Natural killer cell (primary cell): ENCODE data around the gene MMRN1. TPM values are rescaled to one million over a fixed set of nuclear protein-coding genes. Genes with fewer than 3 reads are reported as not detected.

ENCODE experiments used
- ATAC-seq, 3 donors: fragments of 150-1000 bp in 2 of 3; fragments of 200-7000 bp in 1 of 3; cut with Tn5 transposase; 1 replicate in 1 of 3; 2 replicates in 2 of 3; pipeline ENCODE4 v1.10.0; 2021; ENCODE audit warnings: mild to moderate bottlenecking in 2 of 3, moderate library complexity in 2 of 3
- DNase-seq, 2 donors: peaks; one replicate each; pipeline versions ENCODE4 v3.0.0 to v3.0.0-alpha.2; 2013 to 2021; ENCODE audit warnings: mixed read lengths in 1 of 2
- H3K27ac ChIP-seq: one replicate; pipeline ENCODE4 v1.5.1; 2013; ENCODE audit warnings: mild to moderate bottlenecking, low read length
- H3K27me3 ChIP-seq: one replicate; pipeline ENCODE4 v1.6.1; 2013; ENCODE audit warnings: low read length; ENCODE audit not compliant: control insufficient read depth, insufficient read depth
- H3K36me3 ChIP-seq: one replicate; pipeline ENCODE4 v1.6.1; 2013; ENCODE audit warnings: low read length; ENCODE audit not compliant: control insufficient read depth, insufficient read depth
- H3K4me1 ChIP-seq: one replicate; pipeline ENCODE4 v1.6.1; 2013; ENCODE audit warnings: low read length; ENCODE audit not compliant: control insufficient read depth, insufficient read depth
- H3K4me3 ChIP-seq: one replicate; pipeline ENCODE4 v1.5.1; 2013; ENCODE audit warnings: low read length
- H3K9me3 ChIP-seq: one replicate; pipeline ENCODE4 v1.6.1; 2013; ENCODE audit warnings: low read length; ENCODE audit not compliant: control insufficient read depth, insufficient read depth
- H3K27ac Mint-ChIP-seq, 2 donors: one replicate each; pipeline ENCODE4 v1.8.0; 2022; ENCODE audit warnings: mild to moderate bottlenecking in 2 of 2, mixed read lengths in 2 of 2, moderate library complexity in 1 of 2
- H3K27me3 Mint-ChIP-seq, 2 donors: one replicate each; pipeline ENCODE4 v1.8.0; 2022; ENCODE audit warnings: low read depth in 2 of 2, mixed read lengths in 2 of 2
- H3K36me3 Mint-ChIP-seq: one replicate; pipeline ENCODE4 v1.8.0; 2022; ENCODE audit warnings: mixed read lengths
- H3K4me1 Mint-ChIP-seq, 2 donors: one replicate each; pipeline ENCODE4 v1.8.0; 2022; ENCODE audit warnings: mixed read lengths in 2 of 2
- H3K4me3 Mint-ChIP-seq: one replicate; pipeline ENCODE4 v1.8.0; 2022; ENCODE audit warnings: mild to moderate bottlenecking, moderate library complexity, mixed read lengths
- H3K9me3 Mint-ChIP-seq, 2 donors: one replicate each; pipeline ENCODE4 v1.8.0; 2022; ENCODE audit warnings: mixed read lengths in 2 of 2
- CTCF ChIP-seq: fragments of 200-600 bp; IDR thresholded peaks from one replicate; pipeline ENCODE4 v1.8.0; 2022; ENCODE audit warnings: antibody characterized with exemption
- WGBS: methylation state at CpG from one replicate; pipeline ENCODE4 v1.1.7; 2013; ENCODE audit warnings: missing lambda C conversion rate; ENCODE audit not compliant: insufficient coverage; 5-methylcytosine and 5-hydroxymethylcytosine counted together
- intact Hi-C: fragments of 100-400 bp; cut with micrococcal nuclease; formaldehyde crosslinking; loops from one replicate; pipeline ENCODE4 v1.14.2; 2022
- total RNA-seq, 4 donors: library from RNA; stranded (reverse); fragments of 120-200 nt in 1 of 4; gene quantifications; one replicate each; pipeline versions ENCODE4 v1.2.3 to v1.2.4, GENCODE V29; 2013 to 2022

The MMRN1 gene
- total RNA-seq, 3 donors from 2014 or later (not counting 1 experiment from before 2014, with no cell fraction given): 1.2 to 2.0 (median 1.8) TPM

- no peaks in the 10 kb centered on the region for H3K4me1 Mint-ChIP-seq
- no peak overlapping the region for H3K4me3 Mint-ChIP-seq
These were observed 107.9 kb downstream of the MMRN1 start for GRCh38 chr4:90002441-90003062.

More at GRCh38 chr4:90002441-90003062, 107.9 kb downstream of the MMRN1 start:
- Histone ChIP-seq H3K36me3 (no peaks in the 10 kb centered on the region), H3K4me3 (no peak overlapping the region), H3K9me3 (no peaks in the 10 kb centered on the region), H3K27ac (no peak overlapping the region), H3K4me1 (no peaks in the 10 kb centered on the region), H3K27me3 (no peaks in the 10 kb centered on the region)
- TF ChIP-seq CTCF: no peak
- Mint-ChIP-seq H3K27ac (no peak overlapping the region), H3K36me3 (no peaks in the 10 kb centered on the region), H3K27me3 (peaks cover 4 to 5% of the 10 kb centered on the region in 2 donors), H3K9me3 (no peaks in the 10 kb centered on the region)
- no peak for DNase-seq
- WGBS: 85% methylated on average over 5 of the region's 5 CpGs
- intact Hi-C loops: no loop called here
- no peak for ATAC-seq

Other genes starting within 250 kb of the MMRN1 start
- gene SNCA, start 57.7 kb upstream of the MMRN1 start, total RNA-seq: 1 to 10 TPM in 2 of 3 donors, under 1 TPM in 1; 0.58 to 2.0 (median 1.2) TPM
- 1 to 10 TPM in 2 of 3 donors, under 1 TPM in 1; 0.87 to 1.1 (median 1.1) TPM for gene CCSER1, start 232.5 kb downstream of the MMRN1 start, total RNA-seq